ENCODE measurements around the gene CACNG7. TPM values are rescaled to one million over a fixed set of nuclear protein-coding genes. Genes with fewer than 3 reads are reported as not detected.

Gene CACNG7
- total RNA-seq, 6 experiments from 2014 or later = not detected

DNA sequence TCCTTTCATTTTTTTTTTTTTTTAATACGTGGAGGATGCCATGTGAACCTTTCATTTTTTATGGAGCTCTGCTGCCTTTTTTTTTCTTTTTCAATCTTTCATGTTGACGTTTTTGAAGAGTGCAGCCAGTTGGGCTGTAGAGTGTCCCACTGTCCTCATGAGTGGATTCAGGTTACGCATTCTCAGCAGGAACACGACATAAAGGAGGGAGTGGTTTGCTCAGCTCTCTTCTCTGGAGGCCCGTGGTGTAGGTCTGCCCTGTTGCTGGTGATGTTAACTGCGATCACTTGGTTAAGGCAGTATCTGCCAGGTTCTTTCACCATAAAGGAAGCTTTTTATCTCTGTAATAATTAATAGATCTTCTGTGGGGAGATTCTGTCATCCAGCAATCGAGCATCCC, 27.0 kb downstream of the CACNG7 start:
- TF ChIP-seq, protein P1, sequence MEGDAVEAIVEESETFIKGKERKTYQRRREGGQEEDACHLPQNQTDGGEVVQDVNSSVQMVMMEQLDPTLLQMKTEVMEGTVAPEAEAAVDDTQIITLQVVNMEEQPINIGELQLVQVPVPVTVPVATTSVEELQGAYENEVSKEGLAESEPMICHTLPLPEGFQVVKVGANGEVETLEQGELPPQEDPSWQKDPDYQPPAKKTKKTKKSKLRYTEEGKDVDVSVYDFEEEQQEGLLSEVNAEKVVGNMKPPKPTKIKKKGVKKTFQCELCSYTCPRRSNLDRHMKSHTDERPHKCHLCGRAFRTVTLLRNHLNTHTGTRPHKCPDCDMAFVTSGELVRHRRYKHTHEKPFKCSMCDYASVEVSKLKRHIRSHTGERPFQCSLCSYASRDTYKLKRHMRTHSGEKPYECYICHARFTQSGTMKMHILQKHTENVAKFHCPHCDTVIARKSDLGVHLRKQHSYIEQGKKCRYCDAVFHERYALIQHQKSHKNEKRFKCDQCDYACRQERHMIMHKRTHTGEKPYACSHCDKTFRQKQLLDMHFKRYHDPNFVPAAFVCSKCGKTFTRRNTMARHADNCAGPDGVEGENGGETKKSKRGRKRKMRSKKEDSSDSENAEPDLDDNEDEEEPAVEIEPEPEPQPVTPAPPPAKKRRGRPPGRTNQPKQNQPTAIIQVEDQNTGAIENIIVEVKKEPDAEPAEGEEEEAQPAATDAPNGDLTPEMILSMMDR (IDR thresholded peaks at IDR 0.05) = no peak
- no peak for TF ChIP-seq POLR2A (IDR thresholded peaks at IDR 0.05)
- intact Hi-C loops (cut with DNase I) = no loop called here
- Histone ChIP-seq H3K4me3 (no peak overlapping the region), H3K9me3 (no peaks in the 10 kb centered on the region), H3K27me3 (no peaks in the 10 kb centered on the region), H3K27ac (no peak overlapping the region), H3K36me3 (no peaks in the 10 kb centered on the region), H3K4me1 (no peaks in the 10 kb centered on the region)
- no peak for DNase-seq
- no peak for ATAC-seq
- WGBS (ENCODE audit: insufficient coverage, low coverage, low lambda C conversion rate, missing lambda C conversion rate) = 44% methylated on average over 7 of the region's 7 CpGs

DNA sequence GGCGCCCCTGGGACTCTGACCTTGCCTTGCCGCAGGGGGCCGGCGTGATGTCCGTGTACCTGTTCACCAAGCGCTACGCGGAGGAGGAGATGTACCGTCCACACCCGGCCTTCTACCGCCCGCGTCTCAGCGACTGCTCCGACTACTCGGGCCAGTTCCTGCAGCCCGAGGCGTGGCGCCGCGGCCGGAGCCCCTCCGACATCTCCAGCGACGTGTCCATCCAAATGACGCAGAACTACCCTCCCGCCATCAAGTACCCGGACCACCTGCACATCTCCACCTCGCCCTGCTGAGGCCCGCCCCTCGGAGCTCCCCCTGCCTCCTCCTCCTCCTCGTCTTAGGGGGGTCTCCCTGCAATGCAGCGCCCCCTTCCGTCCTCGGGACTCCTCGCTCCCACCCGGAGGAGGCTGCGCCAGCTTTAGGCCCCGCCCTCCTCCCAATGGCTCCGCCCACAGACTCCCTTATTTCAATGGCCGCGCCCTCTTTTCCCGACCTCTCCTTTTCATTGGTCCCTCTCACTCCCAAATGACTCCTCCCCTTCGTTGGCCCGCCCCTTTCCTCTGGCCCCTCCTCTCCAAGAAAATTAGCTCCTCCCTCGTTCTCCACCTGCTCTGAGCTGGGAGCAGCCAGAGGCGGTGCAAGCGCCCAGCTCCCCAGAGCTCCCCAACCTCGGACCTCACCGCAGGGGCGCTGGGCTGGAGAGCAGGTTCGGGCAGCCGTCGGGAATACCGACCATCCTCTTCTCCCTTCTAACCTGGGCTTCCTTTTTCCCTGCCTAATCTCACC, 33.1 kb downstream of the CACNG7 start:
- H3K36me3 ChIP-seq = no peaks in the 10 kb centered on the region
- DNase-seq (no peak), ATAC-seq (peak in 1 of 4 donors; percentile 33)
- peaks cover 0 to 5% of the 10 kb centered on the region in 2 donors for H3K27me3 ChIP-seq
- H3K4me3 ChIP-seq = no peak overlapping the region
- H3K9me3 ChIP-seq = no peaks in the 10 kb centered on the region
- intact Hi-C loops (cut with DNase I) = no loop called here
- WGBS (ENCODE audit: insufficient coverage, low coverage, low lambda C conversion rate, missing lambda C conversion rate) = 5% methylated on average over 22 of the region's 55 CpGs
- no peaks in the 10 kb centered on the region for H3K4me1 ChIP-seq
- TF ChIP-seq, protein P1 (IDR thresholded peaks at IDR 0.05) = no peak
- TF ChIP-seq POLR2A (IDR thresholded peaks at IDR 0.05) = no peak
- no peak overlapping the region for H3K27ac ChIP-seq

DNA sequence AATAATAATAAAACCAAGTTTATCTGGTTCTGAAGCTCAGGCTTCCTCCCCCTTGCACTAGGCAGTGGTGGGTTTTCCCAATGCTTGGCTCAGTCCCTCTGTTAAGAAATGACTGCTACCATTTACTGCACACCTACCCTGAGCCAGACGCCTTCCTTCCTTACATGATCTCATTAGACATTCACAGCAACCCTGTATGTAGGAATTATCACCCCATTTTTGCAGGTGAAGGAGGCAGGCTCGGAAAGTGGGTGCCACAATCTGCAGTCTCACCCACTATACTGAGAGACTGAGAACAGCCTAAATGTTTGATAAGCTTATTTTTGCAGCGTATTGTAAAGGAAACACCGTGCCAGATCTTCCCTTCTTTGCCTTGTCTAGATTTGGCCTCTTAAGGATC, 35.3 kb downstream of the CACNG7 start:
- no peak for DNase-seq
- Histone ChIP-seq H3K4me1 (no peaks in the 10 kb centered on the region), H3K9me3 (no peaks in the 10 kb centered on the region), H3K27me3 (peaks cover 0 to 5% of the 10 kb centered on the region in 2 donors), H3K4me3 (no peak overlapping the region), H3K36me3 (no peaks in the 10 kb centered on the region), H3K27ac (no peak overlapping the region)
- ATAC-seq = no peak
- TF ChIP-seq, protein P1 (IDR thresholded peaks at IDR 0.05) = no peak
- no peak for TF ChIP-seq POLR2A (IDR thresholded peaks at IDR 0.05)
- 55% methylated on average over 4 of the region's 4 CpGs for WGBS (ENCODE audit: insufficient coverage, low coverage, low lambda C conversion rate, missing lambda C conversion rate)
- intact Hi-C loops (cut with DNase I) = no loop called here

DNA sequence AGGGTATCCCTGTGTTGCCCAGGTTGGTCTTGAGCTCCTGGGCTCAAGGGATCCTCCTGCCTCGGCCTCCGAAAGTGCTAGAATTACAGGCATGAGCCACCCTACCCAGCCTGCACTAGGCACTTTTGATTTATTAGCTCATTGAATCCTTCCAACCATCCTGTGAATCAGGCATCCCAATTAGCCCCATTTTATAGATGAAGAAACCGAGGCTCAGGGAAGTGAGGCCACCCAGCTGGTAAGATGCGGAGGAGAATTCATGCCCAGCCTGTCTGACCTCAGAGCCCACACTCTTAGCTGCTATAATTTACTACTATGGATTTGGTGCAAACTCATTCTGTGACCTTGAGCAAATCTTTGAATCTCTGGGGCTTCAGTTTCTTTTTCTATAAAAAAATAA, 35.9 kb downstream of the CACNG7 start:
- WGBS (ENCODE audit: insufficient coverage, low coverage, low lambda C conversion rate, missing lambda C conversion rate) = 56% methylated on average over 2 of the region's 4 CpGs
- Histone ChIP-seq H3K27ac (no peak overlapping the region), H3K36me3 (no peaks in the 10 kb centered on the region), H3K4me3 (no peak overlapping the region), H3K27me3 (peaks cover 0 to 5% of the 10 kb centered on the region in 2 donors), H3K9me3 (no peaks in the 10 kb centered on the region), H3K4me1 (no peaks in the 10 kb centered on the region)
- DNase-seq (no peak), ATAC-seq (no peak)
- TF ChIP-seq POLR2A (IDR thresholded peaks at IDR 0.05) = no peak
- TF ChIP-seq, protein P1 (IDR thresholded peaks at IDR 0.05) = no peak
- intact Hi-C loops (cut with DNase I) = no loop called here

Data from right lobe of liver (tissue), 6 donors.